DND-41 (cell line): Measurements from ENCODE around the gene PPP1R14B.

Source experiments
- ATAC-seq: fragments of 200-7000 bp; cut with Tn5 transposase; 3 replicates; pipeline ENCODE4 v1.9.1; 2021; ENCODE audit warnings: low read depth; ENCODE audit not compliant: insufficient read depth
- DNase-seq: peaks from one replicate; pipeline ENCODE4 v3.0.0-alpha.2; 2020
- H2AFZ ChIP-seq: 2 replicates; pipeline ENCODE4 v1.6.0; 2012; ENCODE audit warnings: low read depth, low read length
- H3K27ac ChIP-seq: 2 replicates; pipeline ENCODE4 v1.5.1; 2012; ENCODE audit warnings: low read length, inconsistent platforms
- H3K27me3 ChIP-seq: fragments of 200-600 bp; sonication (generic); 2 replicates; pipeline ENCODE4 v1.6.0; 2012; ENCODE audit warnings: low read length, mild to moderate bottlenecking, inconsistent platforms; ENCODE audit not compliant: insufficient read depth, poor library complexity
- H3K36me3 ChIP-seq: 2 replicates; pipeline ENCODE4 v1.5.1; 2012; ENCODE audit warnings: low read length, inconsistent platforms; ENCODE audit not compliant: insufficient read depth
- H3K4me1 ChIP-seq: 2 replicates; pipeline ENCODE4 v1.5.1; 2012; ENCODE audit warnings: mild to moderate bottlenecking, low read length; ENCODE audit not compliant: insufficient read depth
- H3K4me2 ChIP-seq: 2 replicates; pipeline ENCODE4 v1.6.0; 2012; ENCODE audit warnings: mild to moderate bottlenecking, moderate library complexity, low read length, inconsistent platforms; ENCODE audit not compliant: insufficient read depth
- H3K4me3 ChIP-seq, 2 experiments: fragments of 200-600 bp in 1 of 2; shearing (Covaris generic) in 1 of 2; 2 replicates each; pipeline ENCODE4 v1.5.1; 2012 to 2016; ENCODE audit warnings: inconsistent platforms in 2 of 2, low read length in 2 of 2, mild to moderate bottlenecking in 2 of 2, low read depth in 1 of 2, moderate library complexity in 1 of 2
- H3K79me2 ChIP-seq: 2 replicates; pipeline ENCODE4 v1.6.0; 2012; ENCODE audit warnings: low read length, inconsistent platforms; ENCODE audit not compliant: insufficient read depth
- H3K9ac ChIP-seq: 2 replicates; pipeline ENCODE4 v1.6.0; 2012; ENCODE audit warnings: low read depth, mild to moderate bottlenecking, inconsistent platforms, low read length, moderate library complexity
- H3K9me3 ChIP-seq: 2 replicates; pipeline ENCODE4 v1.5.1; 2012; ENCODE audit warnings: low read length, moderate library complexity, mild to moderate bottlenecking, inconsistent platforms; ENCODE audit not compliant: insufficient read depth, severe bottlenecking
- H4K20me1 ChIP-seq: 2 replicates; pipeline ENCODE4 v1.6.0; 2012; ENCODE audit warnings: low read length; ENCODE audit not compliant: insufficient read depth
- EZH2 ChIP-seq: IDR thresholded peaks from 3 replicates; pipeline ENCODE4 v1.6.1; 2012; ENCODE audit warnings: borderline replicate concordance, low read depth, mild to moderate bottlenecking, moderate library complexity, low read length, inconsistent platforms; ENCODE audit not compliant: severe bottlenecking
- TF ChIP-seq, protein P1 (sequence below): IDR thresholded peaks from 2 replicates; pipeline ENCODE4 v1.5.1; 2012; ENCODE audit warnings: borderline replicate concordance, low read length, moderate library complexity, mild to moderate bottlenecking; ENCODE audit not compliant: poor library complexity, severe bottlenecking; ENCODE audit errors: extremely low read depth

Gene PPP1R14B

DNA sequence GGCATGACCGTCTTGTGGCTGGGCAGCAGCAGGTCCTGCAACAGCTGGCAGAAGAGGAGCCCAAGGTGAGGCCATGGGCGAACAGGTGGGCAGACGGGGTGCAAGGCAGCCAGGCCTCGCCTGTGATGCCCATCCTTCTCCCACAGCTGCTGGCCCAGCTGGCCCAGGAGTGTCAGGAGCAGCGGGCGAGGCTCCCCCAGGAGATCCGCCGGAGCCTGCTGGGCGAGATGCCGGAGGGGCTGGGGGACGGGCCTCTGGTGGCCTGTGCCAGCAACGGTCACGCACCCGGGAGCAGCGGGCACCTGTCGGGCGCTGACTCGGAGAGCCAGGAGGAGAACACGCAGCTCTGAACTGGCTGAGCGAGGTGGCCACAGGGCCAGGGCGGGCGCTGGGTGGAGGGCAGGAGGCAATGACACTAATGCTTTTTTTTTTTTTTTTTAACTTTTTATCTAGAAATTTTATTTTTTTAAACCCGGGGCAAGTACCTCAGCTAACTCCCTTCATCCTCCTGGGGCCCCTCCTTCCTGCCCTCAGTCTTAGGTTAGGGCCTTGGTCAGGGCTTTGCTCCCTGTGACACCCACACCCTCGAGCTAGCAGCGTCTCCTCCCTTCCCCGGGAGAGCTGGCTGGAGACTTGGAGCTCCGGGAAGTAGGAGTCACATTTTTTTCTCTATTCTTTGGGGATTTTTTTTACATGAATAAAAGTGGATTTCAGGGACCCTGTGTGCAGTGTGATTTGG lies 20.6 kb upstream of the PPP1R14B start:
- Histone ChIP-seq H4K20me1 (no peaks in the 10 kb centered on the region), H3K36me3 (peaks cover 25% of the 10 kb centered on the region; the same call in 1 of the 2 replicates), H3K27me3 (no peaks in the 10 kb centered on the region), H3K9me3 (no peaks in the 10 kb centered on the region), H3K79me2 (peaks cover 23% of the 10 kb centered on the region), H3K4me2 (no peak overlapping the region), H3K4me3 (no peak overlapping the region), H3K4me1 (peaks cover 33% of the 10 kb centered on the region), H3K27ac (no peak overlapping the region), H3K9ac (peak overlapping the region; percentile 95; the same call in 1 of the 2 replicates), H2AFZ (no peak overlapping the region)
- ATAC-seq (no peak), DNase-seq (no peak)
- TF ChIP-seq, protein P1, sequence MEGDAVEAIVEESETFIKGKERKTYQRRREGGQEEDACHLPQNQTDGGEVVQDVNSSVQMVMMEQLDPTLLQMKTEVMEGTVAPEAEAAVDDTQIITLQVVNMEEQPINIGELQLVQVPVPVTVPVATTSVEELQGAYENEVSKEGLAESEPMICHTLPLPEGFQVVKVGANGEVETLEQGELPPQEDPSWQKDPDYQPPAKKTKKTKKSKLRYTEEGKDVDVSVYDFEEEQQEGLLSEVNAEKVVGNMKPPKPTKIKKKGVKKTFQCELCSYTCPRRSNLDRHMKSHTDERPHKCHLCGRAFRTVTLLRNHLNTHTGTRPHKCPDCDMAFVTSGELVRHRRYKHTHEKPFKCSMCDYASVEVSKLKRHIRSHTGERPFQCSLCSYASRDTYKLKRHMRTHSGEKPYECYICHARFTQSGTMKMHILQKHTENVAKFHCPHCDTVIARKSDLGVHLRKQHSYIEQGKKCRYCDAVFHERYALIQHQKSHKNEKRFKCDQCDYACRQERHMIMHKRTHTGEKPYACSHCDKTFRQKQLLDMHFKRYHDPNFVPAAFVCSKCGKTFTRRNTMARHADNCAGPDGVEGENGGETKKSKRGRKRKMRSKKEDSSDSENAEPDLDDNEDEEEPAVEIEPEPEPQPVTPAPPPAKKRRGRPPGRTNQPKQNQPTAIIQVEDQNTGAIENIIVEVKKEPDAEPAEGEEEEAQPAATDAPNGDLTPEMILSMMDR, result no peak
- no peak for TF ChIP-seq EZH2

DNA sequence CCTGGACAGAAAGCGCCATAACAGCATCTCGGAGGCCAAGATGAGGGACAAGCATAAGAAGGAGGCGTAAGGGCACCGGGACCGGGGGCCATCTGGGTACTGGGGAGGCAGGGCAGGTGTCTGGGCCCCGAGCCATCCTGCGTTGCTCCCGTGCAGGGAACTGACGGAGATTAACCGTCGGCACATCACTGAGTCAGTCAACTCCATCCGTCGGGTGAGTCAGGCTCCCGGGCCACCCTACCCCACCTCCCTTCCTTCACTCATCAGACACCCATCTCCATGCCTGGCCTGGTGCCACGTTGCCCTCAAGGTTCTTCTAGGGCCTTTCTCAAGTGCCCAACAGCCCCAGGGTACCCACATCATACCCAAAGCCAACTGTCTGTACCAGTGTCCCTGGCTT lies 19.6 kb upstream of the PPP1R14B start:
- Histone ChIP-seq H3K27ac (no peak overlapping the region), H4K20me1 (no peaks in the 10 kb centered on the region), H3K36me3 (peaks cover 27% of the 10 kb centered on the region; the same call in 1 of the 2 replicates), H3K9me3 (no peaks in the 10 kb centered on the region), H2AFZ (no peak overlapping the region), H3K4me2 (no peak overlapping the region), H3K4me3 (no peak overlapping the region), H3K9ac (no peak overlapping the region; the same call in 1 of the 2 replicates), H3K79me2 (peaks cover 13% of the 10 kb centered on the region), H3K27me3 (no peaks in the 10 kb centered on the region), H3K4me1 (peaks cover 23% of the 10 kb centered on the region)
- DNase-seq (no peak), ATAC-seq (no peak)
- TF ChIP-seq, protein P1, result no peak
- TF ChIP-seq EZH2, result no peak

DNA sequence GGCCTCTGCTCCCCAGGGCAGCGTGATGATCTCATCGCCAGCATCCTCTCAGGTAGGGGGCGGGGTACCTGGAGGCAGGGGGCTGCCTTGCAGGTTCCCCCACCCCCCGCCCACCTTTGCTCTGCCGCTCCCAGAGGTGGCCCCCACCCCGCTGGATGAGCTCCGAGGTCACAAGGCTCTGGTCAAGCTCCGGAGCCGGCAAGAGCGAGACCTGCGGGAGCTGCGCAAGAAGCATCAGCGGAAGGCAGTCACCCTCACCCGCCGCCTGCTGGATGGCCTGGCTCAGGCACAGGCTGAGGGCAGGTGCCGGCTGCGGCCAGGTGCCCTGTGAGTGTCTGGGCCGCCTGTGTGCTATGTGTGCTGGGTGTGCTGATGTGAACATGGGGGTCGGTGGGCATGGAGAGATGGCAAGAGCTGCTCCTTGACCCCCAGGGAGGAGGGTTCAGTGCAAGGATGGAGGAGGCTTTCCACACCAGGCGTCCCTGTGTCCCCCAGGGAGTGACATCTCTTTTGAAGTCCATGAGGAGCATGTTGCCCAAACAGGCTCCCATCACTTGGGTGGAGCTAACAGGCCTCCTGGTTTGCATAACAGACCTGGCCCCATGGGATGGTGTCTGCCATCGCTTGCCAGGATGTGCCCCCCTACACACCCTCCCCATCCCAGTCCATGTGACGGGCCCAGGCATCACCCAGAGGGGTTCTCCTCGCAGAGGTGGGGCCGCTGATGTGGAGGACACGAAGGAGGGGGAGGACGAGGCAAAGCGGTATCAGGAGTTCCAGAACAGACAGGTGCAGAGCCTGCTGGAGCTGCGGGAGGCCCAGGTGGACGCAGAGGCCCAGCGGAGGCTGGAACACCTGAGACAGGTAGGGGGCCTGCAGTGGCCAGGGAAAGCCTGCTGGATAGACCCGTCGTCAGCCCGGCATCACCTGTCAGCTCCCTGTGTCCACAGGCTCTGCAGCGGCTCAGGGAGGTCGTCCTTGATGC lies 18.7 kb upstream of the PPP1R14B start:
- Histone ChIP-seq H3K36me3 (peaks cover 27% of the 10 kb centered on the region; the same call in 1 of the 2 replicates), H3K9ac (no peak overlapping the region; the same call in 1 of the 2 replicates), H3K27me3 (no peaks in the 10 kb centered on the region), H3K4me2 (no peak overlapping the region), H3K9me3 (no peaks in the 10 kb centered on the region), H3K79me2 (peaks cover 12% of the 10 kb centered on the region), H3K27ac (no peak overlapping the region), H3K4me1 (peaks cover 16% of the 10 kb centered on the region), H4K20me1 (no peaks in the 10 kb centered on the region), H3K4me3 (no peak overlapping the region), H2AFZ (no peak overlapping the region)
- DNase-seq, result no peak
- no peak for ATAC-seq
- TF ChIP-seq, protein P1, result no peak
- TF ChIP-seq EZH2, result no peak
